HepG2 (cell line): ENCODE results near the gene CCNI2. TPM values are rescaled to one million over a fixed set of nuclear protein-coding genes. Genes with fewer than 3 reads are reported as not detected.
A peak's percentile ranks its signal among the peaks of the same experiment; 100 is the strongest.

Experiments
- ESRRA ChIP-seq: sonication (generic); formaldehyde crosslinking; IDR thresholded peaks from 2 replicates; pipeline ENCODE4 v1.5.1; 2020; ENCODE audit warnings: mild to moderate bottlenecking, low read depth, missing genetic modification reagents
- KDM5B ChIP-seq: sonication (generic); formaldehyde crosslinking; IDR thresholded peaks from 2 replicates; pipeline ENCODE4 v1.4.0; 2020; ENCODE audit warnings: missing genetic modification reagents, mild to moderate bottlenecking, borderline replicate concordance
- KLF16 ChIP-seq, 2 experiments: sonication (generic) in 1 of 2; formaldehyde crosslinking in 1 of 2; IDR thresholded peaks; 2 replicates each; pipeline versions ENCODE4 v1.6.1 to v1.8.0; 2016 to 2023; ENCODE audit warnings: missing genetic modification reagents in 2 of 2, missing compliant biosample characterization in 1 of 2
- MAF1 ChIP-seq: sonication (generic); formaldehyde crosslinking; IDR thresholded peaks from 2 replicates; pipeline ENCODE4 v1.5.0; 2020; ENCODE audit warnings: missing genetic modification reagents, borderline replicate concordance
- NFE2L1 ChIP-seq: sonication (generic); formaldehyde crosslinking; IDR thresholded peaks from 2 replicates; pipeline ENCODE4 v1.4.0; 2020; ENCODE audit warnings: missing genetic modification reagents, mild to moderate bottlenecking, borderline replicate concordance
- SALL1 ChIP-seq: sonication (generic); formaldehyde crosslinking; IDR thresholded peaks from 2 replicates; pipeline ENCODE4 v1.8.0; 2022; ENCODE audit warnings: mild to moderate bottlenecking, missing genetic modification reagents
- SRY ChIP-seq: sonication (generic); formaldehyde crosslinking; IDR thresholded peaks from 2 replicates; pipeline ENCODE4 v1.8.0; 2022; ENCODE audit warnings: mild to moderate bottlenecking, missing genetic modification reagents
- ZC3H13 ChIP-seq: sonication (generic); formaldehyde crosslinking; IDR thresholded peaks from 2 replicates; pipeline ENCODE4 v1.8.1; 2023; ENCODE audit warnings: mild to moderate bottlenecking, missing genetic modification reagents, moderate library complexity
- ZMYM4 ChIP-seq: sonication (generic); formaldehyde crosslinking; IDR thresholded peaks from 2 replicates; pipeline ENCODE4 v1.8.1; 2023; ENCODE audit warnings: mild to moderate bottlenecking, missing genetic modification reagents
- ZNF205 ChIP-seq: IDR thresholded peaks from 2 replicates; pipeline ENCODE4 v1.6.1; 2018; ENCODE audit warnings: missing biosample characterization, missing genetic modification reagents
- ZNF569 ChIP-seq: sonication (generic); formaldehyde crosslinking; IDR thresholded peaks from 2 replicates; pipeline ENCODE4 v1.5.0; 2020; ENCODE audit warnings: mild to moderate bottlenecking, missing genetic modification reagents, moderate library complexity, borderline replicate concordance
- polyA plus RNA-seq, 8 experiments: library from polyadenylated mRNA; depleted of rRNA in 3 of 8; stranded (reverse) in 7 of 8; unstranded in 1 of 8; fragments of >200 nt; fragmentation: Illumina TruSeq in 4 of 8; extraction: Trizol in 4 of 8; gene quantifications; 2 replicates each; pipeline versions ENCODE4 v1.2.1 to v1.2.3, GENCODE V29; 2011 to 2016; ENCODE audit warnings: low read depth in 4 of 8, missing spikeins in 1 of 8, mixed read lengths in 1 of 8; ENCODE audit not compliant: insufficient read depth in 1 of 8
- total RNA-seq, 5 experiments: library from RNA; depleted of rRNA; stranded (reverse); fragments of >200 nt; fragmentation: Illumina TruSeq; extraction: Trizol; gene quantifications; 2 replicates each; pipeline ENCODE4 v1.2.3, GENCODE V29; 2016; ENCODE audit warnings: low read depth in 1 of 5
- TF ChIP-seq, protein P1 (sequence below): sonication (generic); formaldehyde crosslinking; IDR thresholded peaks from 2 replicates; pipeline ENCODE4 v1.4.0; 2020; ENCODE audit warnings: missing genetic modification reagents
- TF ChIP-seq, protein P2 (sequence below): sonication (generic); formaldehyde crosslinking; IDR thresholded peaks from 2 replicates; pipeline ENCODE4 v1.4.0; 2020; ENCODE audit warnings: mild to moderate bottlenecking, low read depth, missing genetic modification reagents
- TF ChIP-seq, protein P3 (sequence below): sonication (generic); formaldehyde crosslinking; IDR thresholded peaks from 2 replicates; pipeline ENCODE4 v1.5.1; 2020; ENCODE audit warnings: mild to moderate bottlenecking, moderate library complexity, missing genetic modification reagents
- TF ChIP-seq, protein P4 (sequence below): sonication (generic); formaldehyde crosslinking; IDR thresholded peaks from 2 replicates; pipeline ENCODE4 v1.4.0; 2020; ENCODE audit warnings: missing genetic modification reagents
- TF ChIP-seq, protein P5 (sequence below): sonication (generic); formaldehyde crosslinking; IDR thresholded peaks from 2 replicates; pipeline ENCODE4 v1.4.0; 2020; ENCODE audit warnings: missing genetic modification reagents
- TF ChIP-seq, protein P6 (sequence below): IDR thresholded peaks from 2 replicates; pipeline ENCODE4 v1.6.1; 2016; ENCODE audit warnings: mild to moderate bottlenecking, missing biosample characterization, missing genetic modification reagents

CCNI2 gene
- total and polyA plus RNA-seq, 2 of the 13 experiments (the other 11 are each of a cell fraction or from before 2014, with no cell fraction given) = not detected

DNA sequence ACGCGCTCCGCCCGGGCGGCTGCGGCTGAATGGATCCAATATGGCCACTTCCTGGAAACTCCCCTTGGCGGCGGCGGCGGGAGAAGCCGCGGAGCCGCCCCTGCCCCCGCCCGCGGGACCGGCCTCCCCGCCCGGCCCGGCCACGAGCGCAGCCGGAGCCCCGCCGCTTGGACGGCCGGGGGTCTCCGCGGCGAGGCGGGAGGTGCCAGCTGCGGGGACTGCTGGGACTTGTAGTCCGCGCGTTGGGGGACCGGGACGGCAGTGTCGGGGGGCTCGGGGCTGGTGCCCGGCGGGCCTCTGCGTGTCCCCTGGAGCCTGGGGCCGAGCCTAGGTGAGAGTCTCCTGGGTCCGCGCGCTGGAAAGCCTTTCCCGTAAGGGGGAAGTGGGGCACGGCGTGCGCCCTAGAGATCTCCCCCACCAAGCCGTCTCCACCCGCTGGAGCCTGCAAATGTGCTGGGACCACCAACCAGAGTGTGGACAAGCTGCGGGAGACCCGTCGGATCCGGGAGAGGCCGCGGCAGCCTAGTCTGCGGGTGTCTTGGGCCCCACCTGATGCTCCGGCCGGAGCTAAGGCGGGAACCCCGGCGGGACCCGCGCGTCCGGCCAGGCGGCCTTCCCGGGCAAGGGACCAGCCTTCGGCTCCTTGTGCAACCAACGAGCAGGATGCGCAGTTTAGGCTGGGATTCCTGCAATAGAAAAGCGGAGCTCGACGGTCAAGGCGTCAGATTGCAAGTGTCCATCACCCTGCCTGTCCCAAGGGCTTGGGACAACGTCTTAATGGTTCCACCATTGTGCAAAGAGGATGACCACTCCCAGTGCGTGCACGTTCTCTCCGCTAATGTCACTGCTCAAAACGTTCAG is 30.2 kb downstream of the CCNI2 start, which contains the start of gene SEPTIN8 (continued):
- TF ChIP-seq, protein P1, sequence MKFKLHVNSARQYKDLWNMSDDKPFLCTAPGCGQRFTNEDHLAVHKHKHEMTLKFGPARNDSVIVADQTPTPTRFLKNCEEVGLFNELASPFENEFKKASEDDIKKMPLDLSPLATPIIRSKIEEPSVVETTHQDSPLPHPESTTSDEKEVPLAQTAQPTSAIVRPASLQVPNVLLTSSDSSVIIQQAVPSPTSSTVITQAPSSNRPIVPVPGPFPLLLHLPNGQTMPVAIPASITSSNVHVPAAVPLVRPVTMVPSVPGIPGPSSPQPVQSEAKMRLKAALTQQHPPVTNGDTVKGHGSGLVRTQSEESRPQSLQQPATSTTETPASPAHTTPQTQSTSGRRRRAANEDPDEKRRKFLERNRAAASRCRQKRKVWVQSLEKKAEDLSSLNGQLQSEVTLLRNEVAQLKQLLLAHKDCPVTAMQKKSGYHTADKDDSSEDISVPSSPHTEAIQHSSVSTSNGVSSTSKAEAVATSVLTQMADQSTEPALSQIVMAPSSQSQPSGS (CRISPR knock-in tag) = peak; percentile 43; the same call in 1 of the 2 replicates
- TF ChIP-seq, protein P2, sequence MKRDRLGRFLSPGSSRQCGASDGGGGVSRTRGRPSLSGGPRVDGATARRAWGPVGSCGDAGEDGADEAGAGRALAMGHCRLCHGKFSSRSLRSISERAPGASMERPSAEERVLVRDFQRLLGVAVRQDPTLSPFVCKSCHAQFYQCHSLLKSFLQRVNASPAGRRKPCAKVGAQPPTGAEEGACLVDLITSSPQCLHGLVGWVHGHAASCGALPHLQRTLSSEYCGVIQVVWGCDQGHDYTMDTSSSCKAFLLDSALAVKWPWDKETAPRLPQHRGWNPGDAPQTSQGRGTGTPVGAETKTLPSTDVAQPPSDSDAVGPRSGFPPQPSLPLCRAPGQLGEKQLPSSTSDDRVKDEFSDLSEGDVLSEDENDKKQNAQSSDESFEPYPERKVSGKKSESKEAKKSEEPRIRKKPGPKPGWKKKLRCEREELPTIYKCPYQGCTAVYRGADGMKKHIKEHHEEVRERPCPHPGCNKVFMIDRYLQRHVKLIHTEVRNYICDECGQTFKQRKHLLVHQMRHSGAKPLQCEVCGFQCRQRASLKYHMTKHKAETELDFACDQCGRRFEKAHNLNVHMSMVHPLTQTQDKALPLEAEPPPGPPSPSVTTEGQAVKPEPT (CRISPR knock-in tag) = no peak
- TF ChIP-seq NFE2L1 (CRISPR knock-in tag) (peak; percentile 55; the same call in 1 of the 2 replicates), SRY (CRISPR knock-in tag) (no peak), KLF16 (CRISPR knock-in tag; IDR thresholded peaks at IDR 0.05) (peak in 1 of 2 experiments; percentile 52; a peak in 1 of 4 replicates), ESRRA (no peak), SALL1 (CRISPR knock-in tag) (peak; percentile 29; the same call in 1 of the 2 replicates), MAF1 (CRISPR knock-in tag) (no peak), ZNF569 (CRISPR knock-in tag) (no peak), ZNF205 (CRISPR knock-in tag) (peak; percentile 58; the same call in 1 of the 2 replicates), KDM5B (CRISPR knock-in tag) (peak; percentile 47; the same call in 1 of the 2 replicates), ZMYM4 (0 out of 2 replicates have a peak, but pooled peaks have one; percentile 12), ZC3H13 (CRISPR knock-in tag) (peak; percentile 53; the same call in 1 of the 2 replicates)
- TF ChIP-seq, protein P3, sequence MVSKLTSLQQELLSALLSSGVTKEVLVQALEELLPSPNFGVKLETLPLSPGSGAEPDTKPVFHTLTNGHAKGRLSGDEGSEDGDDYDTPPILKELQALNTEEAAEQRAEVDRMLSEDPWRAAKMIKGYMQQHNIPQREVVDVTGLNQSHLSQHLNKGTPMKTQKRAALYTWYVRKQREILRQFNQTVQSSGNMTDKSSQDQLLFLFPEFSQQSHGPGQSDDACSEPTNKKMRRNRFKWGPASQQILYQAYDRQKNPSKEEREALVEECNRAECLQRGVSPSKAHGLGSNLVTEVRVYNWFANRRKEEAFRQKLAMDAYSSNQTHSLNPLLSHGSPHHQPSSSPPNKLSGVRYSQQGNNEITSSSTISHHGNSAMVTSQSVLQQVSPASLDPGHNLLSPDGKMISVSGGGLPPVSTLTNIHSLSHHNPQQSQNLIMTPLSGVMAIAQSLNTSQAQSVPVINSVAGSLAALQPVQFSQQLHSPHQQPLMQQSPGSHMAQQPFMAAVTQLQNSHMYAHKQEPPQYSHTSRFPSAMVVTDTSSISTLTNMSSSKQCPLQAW (CRISPR knock-in tag) = 0 out of 2 replicates have a peak, but pooled peaks have one; percentile 17
- TF ChIP-seq, protein P4, sequence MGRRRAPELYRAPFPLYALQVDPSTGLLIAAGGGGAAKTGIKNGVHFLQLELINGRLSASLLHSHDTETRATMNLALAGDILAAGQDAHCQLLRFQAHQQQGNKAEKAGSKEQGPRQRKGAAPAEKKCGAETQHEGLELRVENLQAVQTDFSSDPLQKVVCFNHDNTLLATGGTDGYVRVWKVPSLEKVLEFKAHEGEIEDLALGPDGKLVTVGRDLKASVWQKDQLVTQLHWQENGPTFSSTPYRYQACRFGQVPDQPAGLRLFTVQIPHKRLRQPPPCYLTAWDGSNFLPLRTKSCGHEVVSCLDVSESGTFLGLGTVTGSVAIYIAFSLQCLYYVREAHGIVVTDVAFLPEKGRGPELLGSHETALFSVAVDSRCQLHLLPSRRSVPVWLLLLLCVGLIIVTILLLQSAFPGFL (CRISPR knock-in tag) = no peak
- TF ChIP-seq, protein P5, sequence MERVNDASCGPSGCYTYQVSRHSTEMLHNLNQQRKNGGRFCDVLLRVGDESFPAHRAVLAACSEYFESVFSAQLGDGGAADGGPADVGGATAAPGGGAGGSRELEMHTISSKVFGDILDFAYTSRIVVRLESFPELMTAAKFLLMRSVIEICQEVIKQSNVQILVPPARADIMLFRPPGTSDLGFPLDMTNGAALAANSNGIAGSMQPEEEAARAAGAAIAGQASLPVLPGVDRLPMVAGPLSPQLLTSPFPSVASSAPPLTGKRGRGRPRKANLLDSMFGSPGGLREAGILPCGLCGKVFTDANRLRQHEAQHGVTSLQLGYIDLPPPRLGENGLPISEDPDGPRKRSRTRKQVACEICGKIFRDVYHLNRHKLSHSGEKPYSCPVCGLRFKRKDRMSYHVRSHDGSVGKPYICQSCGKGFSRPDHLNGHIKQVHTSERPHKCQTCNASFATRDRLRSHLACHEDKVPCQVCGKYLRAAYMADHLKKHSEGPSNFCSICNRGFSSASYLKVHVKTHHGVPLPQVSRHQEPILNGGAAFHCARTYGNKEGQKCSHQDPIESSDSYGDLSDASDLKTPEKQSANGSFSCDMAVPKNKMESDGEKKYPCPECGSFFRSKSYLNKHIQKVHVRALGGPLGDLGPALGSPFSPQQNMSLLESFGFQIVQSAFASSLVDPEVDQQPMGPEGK (CRISPR knock-in tag) = peak; percentile 43; the same call in 1 of the 2 replicates
- TF ChIP-seq, protein P6, sequence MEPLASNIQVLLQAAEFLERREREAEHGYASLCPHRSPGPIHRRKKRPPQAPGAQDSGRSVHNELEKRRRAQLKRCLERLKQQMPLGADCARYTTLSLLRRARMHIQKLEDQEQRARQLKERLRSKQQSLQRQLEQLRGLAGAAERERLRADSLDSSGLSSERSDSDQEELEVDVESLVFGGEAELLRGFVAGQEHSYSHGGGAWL = no peak
